K562 (cell line): Measurements from ENCODE around the gene UBL3. TPM values are rescaled to one million over a fixed set of nuclear protein-coding genes. Genes with fewer than 3 reads are reported as not detected.

Experiments
- ATAC-seq: fragments of 200-7000 bp; cut with Tn5 transposase; 3 replicates; pipeline ENCODE4 v1.9.1; 2020; ENCODE audit warnings: moderate library complexity
- BruUV-seq: library from RNA; stranded (reverse); fragments of 400-500 nt; replicated peaks from 2 replicates; lab custom pipeline; 2021; lab: Mats Ljungman, UMichigan
- CTCF ChIA-PET: fragments of 300-600 bp; formaldehyde crosslinking; extraction: SDS; loops from one replicate; lab custom pipeline; 2021; ENCODE audit warnings: low intra/inter-chr PET ratio; lab: Yijun Ruan, JAX
- POLR2A ChIA-PET: fragments of 300-600, 350-650 bp; sonication (Branson Sonifier 250); formaldehyde crosslinking; extraction: SDS; loops from one replicate; lab custom pipeline; 2021; ENCODE audit warnings: antibody characterized with exemption, inconsistent platforms; lab: Yijun Ruan, JAX
- DNase-seq, 4 experiments: peaks; one replicate each; pipeline versions ENCODE4 v3.0.0 to v3.0.0-alpha.2; 2011 to 2018; ENCODE audit warnings: low spot score in 3 of 4, mixed read lengths in 3 of 4; ENCODE audit errors: extremely low read depth in 1 of 4
- FAIRE-seq: peaks from 2 replicates; lab custom pipeline; 2011; peaks lifted over from hg19 to GRCh38; lab: Jason Lieb, UNC
- H2AFZ ChIP-seq: 2 replicates; pipeline ENCODE4 v1.6.0; 2011; ENCODE audit warnings: low read depth, low read length, control low read depth, inconsistent platforms
- H3K27ac ChIP-seq: fragments of 200-600 bp; 3 replicates; pipeline ENCODE4 v1.8.0; 2011; ENCODE audit warnings: low read depth, mild to moderate bottlenecking, control low read depth, inconsistent platforms, low read length, moderate library complexity, mixed read lengths; ENCODE audit errors: extremely low read depth
- H3K27me3 ChIP-seq, 2 experiments: fragments of 300-600 bp in 1 of 2; 2 replicates in 1 of 2; 3 replicates in 1 of 2; pipeline versions ENCODE4 v1.6.0 to v1.8.0; 2011; ENCODE audit warnings: inconsistent platforms in 2 of 2, low read length in 2 of 2, mild to moderate bottlenecking in 1 of 2, mixed read lengths in 1 of 2, moderate library complexity in 1 of 2; ENCODE audit not compliant: control insufficient read depth in 2 of 2, insufficient read depth in 2 of 2
- H3K36me3 ChIP-seq: fragments of 300-600 bp; 3 replicates; pipeline ENCODE4 v1.8.0; 2011; ENCODE audit warnings: mild to moderate bottlenecking, low read length, inconsistent platforms; ENCODE audit not compliant: control insufficient read depth, insufficient read depth
- H3K4me1 ChIP-seq, 2 experiments: fragments of 200-600 bp in 1 of 2; replicated peaks in 1 of 2; 2 replicates in 1 of 2; 3 replicates in 1 of 2; pipeline versions ENCODE4 v1.5.1 to v1.8.0; 2011; ENCODE audit warnings: inconsistent platforms in 2 of 2, low read length in 2 of 2, mild to moderate bottlenecking in 1 of 2, mixed read lengths in 1 of 2, moderate library complexity in 1 of 2; ENCODE audit not compliant: control insufficient read depth in 2 of 2, insufficient read depth in 2 of 2
- H3K4me2 ChIP-seq: 2 replicates; pipeline ENCODE4 v1.6.1; 2011; ENCODE audit warnings: low read length, control low read depth, inconsistent platforms, mixed read lengths; ENCODE audit not compliant: insufficient read depth
- H3K4me3 ChIP-seq: fragments of 200-600 bp; sonication (generic), shearing (Covaris generic); 2 replicates; pipeline ENCODE4 v1.5.1; 2016; ENCODE audit warnings: control low read depth, inconsistent platforms
- H3K79me2 ChIP-seq: fragments of 200-600 bp; 3 replicates; pipeline ENCODE4 v1.8.0; 2011; ENCODE audit warnings: low read length, inconsistent platforms; ENCODE audit not compliant: control insufficient read depth, insufficient read depth
- H3K9ac ChIP-seq, 2 experiments: 2 replicates each; pipeline versions ENCODE4 v1.6.0 to v1.6.1; 2011; ENCODE audit warnings: low read depth in 2 of 2, low read length in 2 of 2, control low read depth in 1 of 2, inconsistent platforms in 1 of 2, mild to moderate bottlenecking in 1 of 2, mixed read lengths in 1 of 2; ENCODE audit not compliant: insufficient read depth in 1 of 2
- H3K9me1 ChIP-seq: one replicate; pipeline ENCODE4 v1.6.0; 2011; ENCODE audit warnings: inconsistent platforms, mild to moderate bottlenecking, low read length, moderate library complexity; ENCODE audit not compliant: control insufficient read depth, insufficient read depth
- H3K9me3 ChIP-seq: replicated peaks from 2 replicates; pipeline ENCODE4 v1.5.1; 2011; ENCODE audit warnings: low read depth, low read length, inconsistent platforms; ENCODE audit not compliant: control insufficient read depth, insufficient read depth
- H4K20me1 ChIP-seq: replicated peaks from 2 replicates; pipeline ENCODE4 v1.6.1; 2011; ENCODE audit warnings: low read length, inconsistent platforms, mixed read lengths; ENCODE audit not compliant: control insufficient read depth, insufficient read depth
- BCLAF1 ChIP-seq, 2 experiments: fragments of 450-650 bp in 1 of 2; IDR thresholded peaks; 2 replicates each; pipeline ENCODE4 v1.6.1; 2011 to 2017; ENCODE audit warnings: low read depth in 2 of 2, antibody characterized with exemption in 1 of 2, borderline replicate concordance in 1 of 2, low read length in 1 of 2, mild to moderate bottlenecking in 1 of 2, mixed read lengths in 1 of 2; ENCODE audit not compliant: control insufficient read depth in 1 of 2
- CAMTA2 ChIP-seq: fragments of 250-450 bp; sonication (Bioruptor Pico); conservative IDR thresholded peaks from 2 replicates; pipeline ENCODE4 v1.5.1; 2022
- CBX1 ChIP-seq: sonication (generic); IDR thresholded peaks from 2 replicates; pipeline ENCODE4 v1.6.1; 2016; ENCODE audit warnings: antibody characterized with exemption, low read depth, mild to moderate bottlenecking
- FOXA3 ChIP-seq, 2 experiments: fragments of 450-650 bp in 1 of 2; sonication (generic) in 1 of 2; formaldehyde crosslinking; IDR thresholded peaks in 1 of 2; conservative IDR thresholded peaks in 1 of 2; 2 replicates each; pipeline versions ENCODE4 v1.4.0 to v1.8.0; 2020 to 2022; ENCODE audit warnings: mild to moderate bottlenecking in 2 of 2, missing genetic modification reagents in 1 of 2
- HDAC3 ChIP-seq: fragments of 450-650 bp; IDR thresholded peaks from 2 replicates; pipeline ENCODE4 v1.6.1; 2018; ENCODE audit warnings: borderline replicate concordance, mild to moderate bottlenecking, moderate library complexity; ENCODE audit not compliant: partially characterized antibody
- NFE2L1 ChIP-seq: fragments of 450-650 bp; IDR thresholded peaks from 2 replicates; pipeline ENCODE4 v1.6.1; 2016; ENCODE audit warnings: missing genetic modification characterization, low read depth, mild to moderate bottlenecking, missing compliant biosample characterization, moderate library complexity, borderline replicate concordance
- STAT5A ChIP-seq: IDR thresholded peaks from 2 replicates; pipeline ENCODE4 v1.6.1; 2012; ENCODE audit warnings: low read length, inconsistent platforms, borderline replicate concordance
- ZNF354B ChIP-seq: fragments of 250-450 bp; sonication (Bioruptor Pico); IDR thresholded peaks from 2 replicates; pipeline ENCODE4 v1.4.0; 2020
- ZNF695 ChIP-seq: fragments of 450-650 bp; formaldehyde crosslinking; IDR thresholded peaks from 2 replicates; pipeline ENCODE4 v1.4.0; 2020; ENCODE audit warnings: mild to moderate bottlenecking, moderate library complexity
- WGBS: fragments of 100-300 bp; shearing (Covaris generic); methylation state at CpG from one replicate; pipeline ENCODE4 v1.1.6; 2016; ENCODE audit warnings: low coverage, mixed read lengths; ENCODE audit not compliant: insufficient coverage; ENCODE audit errors: missing lambda C conversion rate; 5-methylcytosine and 5-hydroxymethylcytosine counted together
- in situ Hi-C: fragments of 300-500 bp; cut with MboI; formaldehyde crosslinking; loops from 4 replicates; pipeline ENCODE4 v1.15.0; 2018; ENCODE audit warnings: inconsistent platforms, mixed read lengths
- intact Hi-C: fragments of 100-400 bp; cut with micrococcal nuclease; formaldehyde crosslinking; loops from 2 replicates; pipeline ENCODE4 v1.14.2; 2022
- polyA plus RNA-seq, 8 experiments: library from polyadenylated mRNA; depleted of rRNA in 4 of 8; stranded (reverse) in 5 of 8; unstranded in 3 of 8; fragments of >200 nt; fragmentation: Nextera tagmentation in 2 of 8; fragmentation: Illumina TruSeq in 1 of 8; extraction: Ambion mirVana in 2 of 8; extraction: Trizol in 1 of 8; gene quantifications; 2 replicates each; pipeline versions ENCODE4 v1.2.1 to v1.2.3, GENCODE V29; 2011 to 2014; ENCODE audit warnings: inconsistent platforms in 1 of 8, missing spikeins in 1 of 8
- total RNA-seq, 7 experiments: library from RNA; depleted of rRNA in 6 of 7; stranded (reverse); fragments of >200 nt in 6 of 7; fragmentation: Illumina TruSeq in 2 of 7; extraction: Trizol in 2 of 7; gene quantifications; 2 replicates each; pipeline versions ENCODE4 v1.2.1 to v1.2.3, GENCODE V29; 2011 to 2021; ENCODE audit warnings: low replicate concordance in 1 of 7

Gene UBL3
- total and polyA plus RNA-seq, 9 of the 15 experiments (the other 6 are each of a cell fraction or from before 2014, with no cell fraction given): 0.64 to 2.4 (median 1.8) TPM

DNA sequence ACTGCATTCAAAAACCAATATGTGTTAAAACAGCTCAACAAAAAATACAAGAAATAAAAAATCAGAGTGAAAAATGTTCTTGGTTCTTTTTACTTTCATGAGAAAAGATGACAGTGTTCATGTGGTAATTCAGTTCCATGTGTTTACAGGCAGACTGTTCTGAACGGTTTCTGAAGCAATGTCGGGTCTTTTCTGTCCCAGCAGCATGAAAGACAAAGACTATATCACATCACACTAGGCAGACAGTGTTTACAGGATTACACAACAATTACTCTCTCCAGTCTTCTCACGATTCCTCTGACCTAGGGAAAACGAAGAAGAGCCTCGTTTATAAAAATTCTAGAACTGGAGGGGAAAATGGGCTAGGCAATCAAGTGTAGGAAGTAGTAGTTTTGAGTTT lies 83.4 kb downstream of the UBL3 start:
- Histone ChIP-seq H3K36me3 (no peaks in the 10 kb centered on the region), H3K4me2 (no peak overlapping the region), H3K9me3 (no peaks in the 10 kb centered on the region), H4K20me1 (no peaks in the 10 kb centered on the region), H3K9me1 (no peaks in the 10 kb centered on the region), H3K9ac (no peak overlapping the region), H3K4me3 (no peak overlapping the region), H3K4me1 (no peaks in the 10 kb centered on the region), H3K27me3 (no peaks in the 10 kb centered on the region), H3K79me2 (no peaks in the 10 kb centered on the region), H2AFZ (no peak overlapping the region), H3K27ac (no peak overlapping the region)
- DNase-seq: no peak
- WGBS: 10% methylated on average over 5 of the region's 5 CpGs
- no TSS peak for BruUV-seq
- intact Hi-C loops: no loop called here
- in situ Hi-C loops: no loop called here
- no peak for ATAC-seq
- no peak for FAIRE-seq
- CTCF ChIA-PET: no interaction called here
- POLR2A ChIA-PET: no interaction called here
- TF ChIP-seq STAT5A (no peak), ZNF695 (CRISPR knock-in tag) (no peak), FOXA3 (CRISPR knock-in tag; conservative IDR thresholded peaks at IDR 0.05 in 1 of 2, IDR thresholded peaks at IDR 0.05 in 1 of 2) (no peak)

DNA sequence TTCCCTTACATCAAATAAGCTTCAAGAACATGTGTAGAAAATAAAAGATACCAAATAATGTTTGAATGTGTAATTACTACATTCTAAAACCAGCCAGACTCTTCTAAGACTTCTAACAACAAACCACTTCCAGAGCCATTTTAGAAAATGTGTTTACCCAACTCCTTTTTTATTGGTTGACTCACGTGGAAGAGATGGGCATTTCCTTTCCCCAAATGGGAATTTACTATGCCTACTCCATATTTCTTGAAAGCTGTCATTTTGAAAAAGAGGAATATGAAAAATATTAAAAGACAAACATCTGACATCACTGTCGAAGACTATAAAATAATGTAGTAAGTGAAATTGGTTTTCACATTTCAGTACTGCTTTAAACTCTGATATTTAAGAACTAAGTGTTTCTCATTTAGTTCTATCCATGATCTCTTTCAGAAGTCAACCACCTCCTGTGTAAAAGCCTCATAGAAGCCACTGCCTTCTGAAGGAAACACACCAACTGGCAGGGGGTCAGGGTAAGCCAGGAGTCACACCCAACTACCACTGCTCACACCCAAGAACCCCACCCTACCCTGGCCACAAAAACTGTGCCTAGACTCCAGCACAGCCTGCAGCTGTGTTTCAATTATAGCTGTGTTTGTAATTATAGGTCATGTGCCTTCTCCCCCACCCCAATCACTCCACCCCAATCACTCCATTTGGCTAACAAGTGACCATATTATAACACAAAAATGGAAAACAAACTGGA lies 86.8 kb downstream of the UBL3 start:
- FAIRE-seq (no peak), DNase-seq (no peak), ATAC-seq (no peak)
- H3K9ac ChIP-seq: no peak overlapping the region
- no peaks in the 10 kb centered on the region for H3K27me3 ChIP-seq
- no peak for TF ChIP-seq NFE2L1 (tag)
- no peak for TF ChIP-seq CAMTA2
- TF ChIP-seq CBX1: no peak
- TF ChIP-seq ZNF354B (CRISPR knock-in tag): no peak
- TF ChIP-seq HDAC3: no peak
- TF ChIP-seq BCLAF1 (IDR thresholded peaks at IDR 0.05; ENCODE audit: borderline replicate concordance in 1 of 2, control insufficient read depth in 1 of 2, low read depth in 2 of 2, low read length in 1 of 2): no peak
- H3K79me2 ChIP-seq: no peaks in the 10 kb centered on the region
- H3K4me3 ChIP-seq: no peak overlapping the region
- no peaks in the 10 kb centered on the region for H3K9me1 ChIP-seq
- 3% methylated on average over 2 of the region's 2 CpGs for WGBS
- CTCF ChIA-PET: no interaction called here
- H3K27ac ChIP-seq: no peak overlapping the region
- H3K36me3 ChIP-seq: no peaks in the 10 kb centered on the region
- POLR2A ChIA-PET: no interaction called here
- H3K4me2 ChIP-seq: no peak overlapping the region
- no TSS peak for BruUV-seq
- H4K20me1 ChIP-seq: no peaks in the 10 kb centered on the region
- intact Hi-C loops: no loop called here
- H3K4me1 ChIP-seq: no peaks in the 10 kb centered on the region
- H3K9me3 ChIP-seq: no peaks in the 10 kb centered on the region
- in situ Hi-C loops: no loop called here
- no peak overlapping the region for H2AFZ ChIP-seq
